ENCODE measurements around the gene RBP3. TPM values are rescaled to one million over a fixed set of nuclear protein-coding genes. Genes with fewer than 3 reads are reported as not detected.

Gene RBP3
- total RNA-seq (ENCODE audit: low replicate concordance): under 0.01 TPM in 1 of 2 replicates, not detected in the other

GRCh38 chr10:47348138-47348651, at the start of gene RBP3:
TSS of gene RBP3 (plus strand) at chr10:47348363. CDS start at chr10:47348485, 122 bp downstream.

GRCh38 chr10:47299611-47300428, 48.3 kb upstream of the RBP3 start, which contains the start of gene GDF10:
TSS of gene GDF10 (plus strand) at chr10:47300197. CDS start at chr10:47300652, 455 bp downstream.

GRCh38 chr10:47322300-47323061, 25.7 kb upstream of the RBP3 start, which contains the start of gene GDF2:
TSS of gene GDF2 (plus strand) at chr10:47322454. CDS start at chr10:47322669, 215 bp downstream.

GRCh38 chr10:47384148-47384921, 36.2 kb downstream of the RBP3 start, which contains the start of gene ZNF488:
TSS of gene ZNF488 (minus strand) at chr10:47384293. CDS start at chr10:47368829, 15,464 bp downstream.

Other genes starting within 250 kb of the RBP3 start
- gene GDF10, start 48.2 kb upstream of the RBP3 start, total RNA-seq (ENCODE audit: low replicate concordance): 1.1 TPM in 1 of 2 replicates, not detected in the other
- gene GDF2, start 25.9 kb upstream of the RBP3 start, total RNA-seq (ENCODE audit: low replicate concordance): not detected in 2 replicates
- gene ZNF488, start 35.9 kb downstream of the RBP3 start, total RNA-seq (ENCODE audit: low replicate concordance): 0.23 TPM in 1 of 2 replicates, not detected in the other
- under 0.01 and 0.68 TPM in 2 replicates for gene ANXA8, start 135.8 kb downstream of the RBP3 start, total RNA-seq (ENCODE audit: low replicate concordance)
- not detected in 2 replicates for gene FAM25G, start 143.3 kb downstream of the RBP3 start, total RNA-seq (ENCODE audit: low replicate concordance)
- 1.4 and 2.3 TPM in 2 replicates for gene AGAP9, start 175.3 kb downstream of the RBP3 start, total RNA-seq (ENCODE audit: low replicate concordance)